GM23338 (cell line): ENCODE results near the gene ATP8B4.

ENCODE experiments used
- EZH2 ChIP-seq: fragments of 200-600 bp; sonication (generic); IDR thresholded peaks from one replicate; pipeline ENCODE4 v1.8.0; 2017; ENCODE audit warnings: antibody characterized with exemption, mild to moderate bottlenecking, low read depth; ENCODE audit not compliant: unreplicated experiment
- NANOG ChIP-seq: IDR thresholded peaks from 2 replicates; pipeline ENCODE4 v1.6.1; 2016; ENCODE audit warnings: antibody characterized with exemption, borderline replicate concordance
- POLR2AphosphoS5 ChIP-seq: IDR thresholded peaks from 2 replicates; pipeline ENCODE4 v1.6.1; 2016; ENCODE audit warnings: antibody characterized with exemption, low read depth
- TF ChIP-seq, protein P1 (sequence below), 2 experiments: fragments of 200-600 bp in 1 of 2; sonication (generic) in 1 of 2; conservative IDR thresholded peaks; 2 replicates each; pipeline versions ENCODE4 v1.5.1 to v1.6.1; 2016 to 2017; ENCODE audit warnings: antibody characterized with exemption in 2 of 2, low read depth in 2 of 2, mild to moderate bottlenecking in 2 of 2, moderate library complexity in 1 of 2

DNA sequence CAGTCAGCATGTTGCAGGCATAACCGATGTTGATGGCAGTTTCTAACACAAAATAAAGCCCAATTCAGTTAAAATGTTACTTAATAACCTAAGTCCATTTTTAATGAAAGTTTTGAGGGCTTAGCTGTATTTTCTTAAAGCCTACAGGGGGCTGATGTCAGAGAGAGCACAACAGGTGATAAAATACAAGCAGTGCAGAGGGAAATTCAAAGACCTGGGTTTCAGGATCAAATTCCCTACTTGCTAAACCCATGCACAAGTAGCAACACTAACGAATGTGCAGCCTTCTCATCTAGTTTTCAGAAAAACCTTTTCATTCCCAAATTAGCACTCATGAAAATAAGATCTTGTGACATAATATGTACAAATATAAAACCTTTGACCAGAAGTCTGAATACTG lies 202.0 kb downstream of the ATP8B4 start:
- TF ChIP-seq NANOG (no peak), POLR2AphosphoS5 (no peak), EZH2 (no peak)
- TF ChIP-seq, protein P1, sequence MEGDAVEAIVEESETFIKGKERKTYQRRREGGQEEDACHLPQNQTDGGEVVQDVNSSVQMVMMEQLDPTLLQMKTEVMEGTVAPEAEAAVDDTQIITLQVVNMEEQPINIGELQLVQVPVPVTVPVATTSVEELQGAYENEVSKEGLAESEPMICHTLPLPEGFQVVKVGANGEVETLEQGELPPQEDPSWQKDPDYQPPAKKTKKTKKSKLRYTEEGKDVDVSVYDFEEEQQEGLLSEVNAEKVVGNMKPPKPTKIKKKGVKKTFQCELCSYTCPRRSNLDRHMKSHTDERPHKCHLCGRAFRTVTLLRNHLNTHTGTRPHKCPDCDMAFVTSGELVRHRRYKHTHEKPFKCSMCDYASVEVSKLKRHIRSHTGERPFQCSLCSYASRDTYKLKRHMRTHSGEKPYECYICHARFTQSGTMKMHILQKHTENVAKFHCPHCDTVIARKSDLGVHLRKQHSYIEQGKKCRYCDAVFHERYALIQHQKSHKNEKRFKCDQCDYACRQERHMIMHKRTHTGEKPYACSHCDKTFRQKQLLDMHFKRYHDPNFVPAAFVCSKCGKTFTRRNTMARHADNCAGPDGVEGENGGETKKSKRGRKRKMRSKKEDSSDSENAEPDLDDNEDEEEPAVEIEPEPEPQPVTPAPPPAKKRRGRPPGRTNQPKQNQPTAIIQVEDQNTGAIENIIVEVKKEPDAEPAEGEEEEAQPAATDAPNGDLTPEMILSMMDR (conservative IDR thresholded peaks at IDR 0.05; ENCODE audit: low read depth in 2 of 2) = no peak
